ENCODE data around the gene KAT7.

KAT7 gene

GRCh38 chr17:49788478-49789242 lies at the start of gene KAT7:
KAT7 (plus strand) TSS chr17:49788681; CDS start chr17:49788835, 154 bp downstream.
- peak; percentile 100 for DNase-seq
- peak within 1 kb of the TSS; percentile 99 for H3K27ac ChIP-seq
- peaks cover 5% of the 10 kb centered on the region for H3K9me3 ChIP-seq (ENCODE audit: severe bottlenecking)
- H3K36me3 ChIP-seq: peaks cover 47% of the 10 kb centered on the region
- no peaks in the 10 kb centered on the region for H3K27me3 ChIP-seq (ENCODE audit: insufficient read depth, low read depth, severe bottlenecking)
- TF ChIP-seq CTCF (IDR thresholded peaks at IDR 0.05; ENCODE audit: low read depth, low read length): no peak
- peak within 1 kb of the TSS; percentile 92 for H3K4me3 ChIP-seq (ENCODE audit: low read depth, low read length)

GRCh38 chr17:49739641-49740271 lies 48.7 kb upstream of the KAT7 start:
- no peak for DNase-seq
- Histone ChIP-seq H3K9me3 (ENCODE audit: severe bottlenecking) (peaks cover 1% of the 10 kb centered on the region), H3K4me3 (ENCODE audit: low read depth, low read length) (no peak overlapping the region), H3K36me3 (peaks cover 8% of the 10 kb centered on the region), H3K27me3 (ENCODE audit: insufficient read depth, low read depth, severe bottlenecking) (no peaks in the 10 kb centered on the region), H3K27ac (peak overlapping the region; percentile 78)
- TF ChIP-seq CTCF (IDR thresholded peaks at IDR 0.05; ENCODE audit: low read depth, low read length): no peak

- H3K36me3 ChIP-seq: peaks cover 4% of the 10 kb centered on the region
- peak overlapping the region; percentile 78 for H3K27ac ChIP-seq
- H3K9me3 ChIP-seq (ENCODE audit: severe bottlenecking): no peaks in the 10 kb centered on the region
- no peak for TF ChIP-seq CTCF (IDR thresholded peaks at IDR 0.05; ENCODE audit: low read depth, low read length)
- H3K27me3 ChIP-seq (ENCODE audit: insufficient read depth, low read depth, severe bottlenecking): no peaks in the 10 kb centered on the region
- no peak overlapping the region for H3K4me3 ChIP-seq (ENCODE audit: low read depth, low read length)
- no peak for DNase-seq
These were observed 47.3 kb upstream of the KAT7 start for GRCh38 chr17:49741009-49741691.

GRCh38 chr17:49741692-49742076 lies 46.8 kb upstream of the KAT7 start:
- H3K4me3 ChIP-seq (ENCODE audit: low read depth, low read length): no peak overlapping the region
- DNase-seq: peak; percentile 57
- peak overlapping the region; percentile 78 for H3K27ac ChIP-seq
- no peaks in the 10 kb centered on the region for H3K27me3 ChIP-seq (ENCODE audit: insufficient read depth, low read depth, severe bottlenecking)
- no peak for TF ChIP-seq CTCF (IDR thresholded peaks at IDR 0.05; ENCODE audit: low read depth, low read length)
- peaks cover 4% of the 10 kb centered on the region for H3K36me3 ChIP-seq
- H3K9me3 ChIP-seq (ENCODE audit: severe bottlenecking): no peaks in the 10 kb centered on the region

GRCh38 chr17:49742166-49742638 lies 46.3 kb upstream of the KAT7 start:
- H3K4me3 ChIP-seq (ENCODE audit: low read depth, low read length): no peak overlapping the region
- peak overlapping the region; percentile 78 for H3K27ac ChIP-seq
- H3K9me3 ChIP-seq (ENCODE audit: severe bottlenecking): no peaks in the 10 kb centered on the region
- TF ChIP-seq CTCF (IDR thresholded peaks at IDR 0.05; ENCODE audit: low read depth, low read length): no peak
- DNase-seq: no peak
- H3K36me3 ChIP-seq: peaks cover 4% of the 10 kb centered on the region; the same call in 1 of the 2 replicates
- no peaks in the 10 kb centered on the region for H3K27me3 ChIP-seq (ENCODE audit: insufficient read depth, low read depth, severe bottlenecking)
